GM12878 (cell line): Measurements from ENCODE around the gene PCDH1. TPM values are rescaled to one million over a fixed set of nuclear protein-coding genes. Genes with fewer than 3 reads are reported as not detected.

Source experiments
- ATAC-seq: fragments of 200-7000 bp; cut with Tn5 transposase; 3 replicates; pipeline ENCODE4 v1.9.1; 2020; ENCODE audit warnings: mild to moderate bottlenecking, moderate library complexity
- BruUV-seq: library from RNA; stranded (reverse); fragments of 400-500 nt; replicated peaks from 2 replicates; lab custom pipeline; 2021; lab: Mats Ljungman, UMichigan
- CTCF ChIA-PET: fragments of 300-600 bp; sonication (Branson Sonifier 250); formaldehyde crosslinking; extraction: SDS; loops from one replicate; lab custom pipeline; 2021; ENCODE audit warnings: inconsistent platforms; lab: Yijun Ruan, JAX
- POLR2A ChIA-PET: fragments of 350-600 bp; formaldehyde crosslinking; extraction: SDS; loops from one replicate; lab custom pipeline; 2021; ENCODE audit warnings: inconsistent platforms; lab: Charles Lee
- RAD21 ChIA-PET: fragments of 300-600 bp; sonication (Branson Sonifier 250); formaldehyde crosslinking; loops from one replicate; lab custom pipeline; 2023; ENCODE audit warnings: antibody characterized with exemption; ENCODE audit not compliant: unreplicated experiment; lab: Charles Lee
- SMC1A ChIA-PET: fragments of 300-600 bp; sonication (Branson Sonifier 250); formaldehyde crosslinking; loops from one replicate; lab custom pipeline; 2023; ENCODE audit not compliant: unreplicated experiment, uncharacterized antibody; lab: Charles Lee
- DNase-seq: peaks from one replicate; pipeline ENCODE4 v3.0.0-alpha.2; 2011; ENCODE audit warnings: low read depth, low spot score
- FAIRE-seq: peaks from 3 replicates; lab custom pipeline; 2011; peaks lifted over from hg19 to GRCh38; lab: Jason Lieb, UNC
- H2AFZ ChIP-seq: 2 replicates; pipeline ENCODE4 v1.6.0; 2011; ENCODE audit warnings: low read depth, low read length, control low read depth; ENCODE audit not compliant: control insufficient read depth
- H3K27ac ChIP-seq: 2 replicates; pipeline ENCODE4 v1.5.1; 2011; ENCODE audit warnings: control low read depth; ENCODE audit not compliant: control insufficient read depth, insufficient read depth
- H3K27me3 ChIP-seq, 2 experiments: replicated peaks in 1 of 2; 2 replicates each; pipeline versions ENCODE4 v1.6.0 to v1.6.1; 2011; ENCODE audit warnings: low read length in 1 of 2; ENCODE audit not compliant: control insufficient read depth in 2 of 2, insufficient read depth in 2 of 2
- H3K36me3 ChIP-seq, 2 experiments: 2 replicates each; pipeline ENCODE4 v1.5.1; 2011; ENCODE audit warnings: low read length in 1 of 2; ENCODE audit not compliant: control insufficient read depth in 2 of 2, insufficient read depth in 2 of 2
- H3K4me1 ChIP-seq: 2 replicates; pipeline ENCODE4 v1.6.1; 2011; ENCODE audit warnings: mild to moderate bottlenecking, low read length, moderate library complexity, mixed read lengths; ENCODE audit not compliant: control insufficient read depth, insufficient read depth
- H3K4me2 ChIP-seq: 2 replicates; pipeline ENCODE4 v1.6.0; 2011; ENCODE audit warnings: control low read depth; ENCODE audit not compliant: control insufficient read depth, insufficient read depth
- H3K4me3 ChIP-seq: fragments of 200-600 bp; sonication (generic); 2 replicates; pipeline ENCODE4 v1.5.1; 2016
- H3K79me2 ChIP-seq: 2 replicates; pipeline ENCODE4 v1.6.0; 2011; ENCODE audit warnings: low read length; ENCODE audit not compliant: control insufficient read depth, insufficient read depth
- H3K9ac ChIP-seq: 2 replicates; pipeline ENCODE4 v1.8.0; 2011; ENCODE audit warnings: low read length, control low read depth, mixed read lengths; ENCODE audit not compliant: control insufficient read depth, insufficient read depth
- H3K9me3 ChIP-seq: replicated peaks from 3 replicates; pipeline ENCODE4 v1.5.1; 2011; ENCODE audit warnings: mild to moderate bottlenecking, low read length; ENCODE audit not compliant: control insufficient read depth, insufficient read depth
- H4K20me1 ChIP-seq: 2 replicates; pipeline ENCODE4 v1.6.0; 2011; ENCODE audit not compliant: control insufficient read depth, insufficient read depth
- HDAC2 ChIP-seq: fragments of 200-600 bp; sonication (generic); IDR thresholded peaks from 2 replicates; pipeline ENCODE4 v1.6.1; 2017
- KDM1A ChIP-seq: fragments of 200-600 bp; sonication (generic); IDR thresholded peaks from 2 replicates; pipeline ENCODE4 v1.6.1; 2016; ENCODE audit warnings: borderline replicate concordance
- LARP7 ChIP-seq: fragments of 450-650 bp; IDR thresholded peaks from 2 replicates; pipeline ENCODE4 v1.6.1; 2017; ENCODE audit warnings: mild to moderate bottlenecking
- NBN ChIP-seq: fragments of 450-650 bp; IDR thresholded peaks from 2 replicates; pipeline ENCODE4 v1.6.1; 2016
- NFYA ChIP-seq: IDR thresholded peaks from 2 replicates; pipeline ENCODE4 v1.6.1; 2011; ENCODE audit warnings: low read depth, mild to moderate bottlenecking, low read length, improper control_type of control experiment, borderline replicate concordance
- NR2F1 ChIP-seq: fragments of 450-650 bp; conservative IDR thresholded peaks from 2 replicates; pipeline ENCODE4 v1.6.1; 2017; ENCODE audit warnings: mild to moderate bottlenecking
- POLR2AphosphoS5 ChIP-seq: IDR thresholded peaks from 2 replicates; pipeline ENCODE4 v1.6.1; 2011; ENCODE audit warnings: mild to moderate bottlenecking, low read length, inconsistent platforms
- SPI1 ChIP-seq: IDR thresholded peaks from 2 replicates; pipeline ENCODE4 v1.6.1; 2011; ENCODE audit warnings: low read depth, mild to moderate bottlenecking, low read length, moderate library complexity, borderline replicate concordance; ENCODE audit not compliant: insufficient read depth
- ZNF207 ChIP-seq: fragments of 450-650 bp; IDR thresholded peaks from 2 replicates; pipeline ENCODE4 v1.6.1; 2014; ENCODE audit warnings: antibody characterized with exemption, mild to moderate bottlenecking, borderline replicate concordance
- ZSCAN29 ChIP-seq: fragments of 450-650 bp; IDR thresholded peaks from 2 replicates; pipeline ENCODE4 v1.6.1; 2017; ENCODE audit warnings: mild to moderate bottlenecking, moderate library complexity
- WGBS: methylation state at CpG from one replicate; pipeline ENCODE4 v1.1.6; 2016; ENCODE audit warnings: low lambda C conversion rate; ENCODE audit not compliant: insufficient replicate concordance, insufficient coverage; ENCODE audit errors: missing lambda C conversion rate; 5-methylcytosine and 5-hydroxymethylcytosine counted together
- in situ Hi-C: fragments of 300-500 bp; cut with MboI; formaldehyde crosslinking; loops from 9 replicates; pipeline ENCODE4 v1.14.3; 2018; ENCODE audit warnings: mixed read lengths
- intact Hi-C: fragments of 100-400 bp; cut with micrococcal nuclease; formaldehyde crosslinking; loops from one replicate; pipeline ENCODE4 v1.14.2; 2022; ENCODE audit not compliant: unreplicated experiment
- polyA plus RNA-seq, 11 experiments: library from polyadenylated mRNA; depleted of rRNA in 4 of 11; unstranded in 6 of 11; stranded (reverse) in 5 of 11; fragments of >200 nt; fragmentation: Nextera tagmentation in 4 of 11; fragmentation: Illumina TruSeq in 1 of 11; extraction: Ambion mirVana in 4 of 11; extraction: Trizol in 1 of 11; gene quantifications; 1 replicate in 1 of 11; 2 replicates in 10 of 11; pipeline versions ENCODE4 v1.2.1 to v1.2.3, GENCODE V29; 2011 to 2016; ENCODE audit warnings: inconsistent platforms in 2 of 11, missing spikeins in 2 of 11, low read depth in 1 of 11
- total RNA-seq, 4 experiments: library from RNA; depleted of rRNA in 3 of 4; stranded (reverse); fragments of >200 nt in 3 of 4; fragmentation: Illumina TruSeq in 1 of 4; extraction: Trizol in 1 of 4; gene quantifications; 2 replicates each; pipeline versions ENCODE4 v1.2.1 to v1.2.3, GENCODE V29; 2013 to 2021
- TF ChIP-seq, protein P1 (sequence below): IDR thresholded peaks from 2 replicates; pipeline ENCODE4 v1.6.1; 2012; ENCODE audit warnings: improper control_type of control experiment, low read depth, low read length; ENCODE audit not compliant: insufficient replicate concordance
- TF ChIP-seq, protein P2 (sequence below): fragments of 450-650 bp; IDR thresholded peaks from 2 replicates; pipeline ENCODE4 v1.6.1; 2017; ENCODE audit warnings: low read depth, mild to moderate bottlenecking, moderate library complexity

PCDH1 gene
- total and polyA plus RNA-seq, 10 of the 15 experiments (the other 5 are each of a cell fraction or from before 2014, with no cell fraction given) = 0.07 to 0.36 (median 0.16) TPM; not detected in 7

DNA sequence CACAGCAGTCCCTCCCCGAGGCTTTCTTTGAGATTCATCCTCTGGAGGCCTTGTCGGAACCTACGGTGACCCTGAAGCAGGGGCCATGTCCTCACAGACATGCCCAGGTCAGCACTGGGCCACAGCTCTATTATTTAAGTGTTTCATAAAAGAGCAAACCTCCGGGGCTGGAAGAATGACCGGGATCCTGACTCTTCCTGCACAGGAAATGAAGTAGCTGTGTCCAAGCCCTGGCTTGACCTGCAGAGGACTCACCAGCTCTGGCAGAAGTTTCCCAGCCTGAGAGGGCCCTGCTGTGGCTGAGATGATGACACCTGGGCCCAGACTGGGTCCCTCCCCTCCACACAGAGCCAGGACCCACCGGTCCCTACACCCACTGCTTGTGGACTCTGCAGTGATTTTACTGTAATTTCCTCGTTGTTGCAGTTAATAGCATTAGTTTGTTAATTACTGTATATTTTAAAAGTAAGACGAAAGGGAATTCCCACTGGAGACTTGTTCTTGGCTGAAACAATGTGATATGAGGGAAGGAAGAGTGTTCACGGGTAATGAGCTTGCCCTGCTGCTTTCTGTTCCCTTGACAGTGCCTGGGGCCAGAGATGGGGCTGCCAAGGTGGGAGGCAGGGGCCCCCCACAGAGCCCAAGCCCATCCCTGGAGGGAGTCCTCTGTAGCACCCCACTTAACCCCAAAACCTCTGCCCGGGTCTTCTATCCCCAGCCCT, 72.2 kb downstream of the PCDH1 start (continued):
- TF ChIP-seq, protein P1, sequence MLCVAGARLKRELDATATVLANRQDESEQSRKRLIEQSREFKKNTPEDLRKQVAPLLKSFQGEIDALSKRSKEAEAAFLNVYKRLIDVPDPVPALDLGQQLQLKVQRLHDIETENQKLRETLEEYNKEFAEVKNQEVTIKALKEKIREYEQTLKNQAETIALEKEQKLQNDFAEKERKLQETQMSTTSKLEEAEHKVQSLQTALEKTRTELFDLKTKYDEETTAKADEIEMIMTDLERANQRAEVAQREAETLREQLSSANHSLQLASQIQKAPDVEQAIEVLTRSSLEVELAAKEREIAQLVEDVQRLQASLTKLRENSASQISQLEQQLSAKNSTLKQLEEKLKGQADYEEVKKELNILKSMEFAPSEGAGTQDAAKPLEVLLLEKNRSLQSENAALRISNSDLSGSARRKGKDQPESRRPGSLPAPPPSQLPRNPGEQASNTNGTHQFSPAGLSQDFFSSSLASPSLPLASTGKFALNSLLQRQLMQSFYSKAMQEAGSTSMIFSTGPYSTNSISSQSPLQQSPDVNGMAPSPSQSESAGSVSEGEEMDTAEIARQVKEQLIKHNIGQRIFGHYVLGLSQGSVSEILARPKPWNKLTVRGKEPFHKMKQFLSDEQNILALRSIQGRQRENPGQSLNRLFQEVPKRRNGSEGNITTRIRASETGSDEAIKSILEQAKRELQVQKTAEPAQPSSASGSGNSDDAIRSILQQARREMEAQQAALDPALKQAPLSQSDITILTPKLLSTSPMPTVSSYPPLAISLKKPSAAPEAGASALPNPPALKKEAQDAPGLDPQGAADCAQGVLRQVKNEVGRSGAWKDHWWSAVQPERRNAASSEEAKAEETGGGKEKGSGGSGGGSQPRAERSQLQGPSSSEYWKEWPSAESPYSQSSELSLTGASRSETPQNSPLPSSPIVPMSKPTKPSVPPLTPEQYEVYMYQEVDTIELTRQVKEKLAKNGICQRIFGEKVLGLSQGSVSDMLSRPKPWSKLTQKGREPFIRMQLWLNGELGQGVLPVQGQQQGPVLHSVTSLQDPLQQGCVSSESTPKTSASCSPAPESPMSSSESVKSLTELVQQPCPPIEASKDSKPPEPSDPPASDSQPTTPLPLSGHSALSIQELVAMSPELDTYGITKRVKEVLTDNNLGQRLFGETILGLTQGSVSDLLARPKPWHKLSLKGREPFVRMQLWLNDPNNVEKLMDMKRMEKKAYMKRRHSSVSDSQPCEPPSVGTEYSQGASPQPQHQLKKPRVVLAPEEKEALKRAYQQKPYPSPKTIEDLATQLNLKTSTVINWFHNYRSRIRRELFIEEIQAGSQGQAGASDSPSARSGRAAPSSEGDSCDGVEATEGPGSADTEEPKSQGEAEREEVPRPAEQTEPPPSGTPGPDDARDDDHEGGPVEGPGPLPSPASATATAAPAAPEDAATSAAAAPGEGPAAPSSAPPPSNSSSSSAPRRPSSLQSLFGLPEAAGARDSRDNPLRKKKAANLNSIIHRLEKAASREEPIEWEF = no peak
- TF ChIP-seq ZNF207 (no peak), LARP7 (no peak), ZSCAN29 (no peak), HDAC2 (no peak)
- TF ChIP-seq, all 136 proteins: peak for 0

GRCh38 chr5:141804475-141804874, 73.7 kb downstream of the PCDH1 start:
- BruUV-seq = no TSS peak
- TF ChIP-seq SPI1 = no peak
- TF ChIP-seq KDM1A = no peak
- TF ChIP-seq, protein P2, sequence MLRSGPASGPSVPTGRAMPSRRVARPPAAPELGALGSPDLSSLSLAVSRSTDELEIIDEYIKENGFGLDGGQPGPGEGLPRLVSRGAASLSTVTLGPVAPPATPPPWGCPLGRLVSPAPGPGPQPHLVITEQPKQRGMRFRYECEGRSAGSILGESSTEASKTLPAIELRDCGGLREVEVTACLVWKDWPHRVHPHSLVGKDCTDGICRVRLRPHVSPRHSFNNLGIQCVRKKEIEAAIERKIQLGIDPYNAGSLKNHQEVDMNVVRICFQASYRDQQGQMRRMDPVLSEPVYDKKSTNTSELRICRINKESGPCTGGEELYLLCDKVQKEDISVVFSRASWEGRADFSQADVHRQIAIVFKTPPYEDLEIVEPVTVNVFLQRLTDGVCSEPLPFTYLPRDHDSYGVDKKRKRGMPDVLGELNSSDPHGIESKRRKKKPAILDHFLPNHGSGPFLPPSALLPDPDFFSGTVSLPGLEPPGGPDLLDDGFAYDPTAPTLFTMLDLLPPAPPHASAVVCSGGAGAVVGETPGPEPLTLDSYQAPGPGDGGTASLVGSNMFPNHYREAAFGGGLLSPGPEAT = no peak
- no peak for TF ChIP-seq NFYA
- TF ChIP-seq NBN = no peak
- TF ChIP-seq POLR2AphosphoS5 = no peak
- no peak for TF ChIP-seq NR2F1
- H3K27me3 ChIP-seq = peaks cover 3 to 14% of the 10 kb centered on the region in 2 experiments
- intact Hi-C loops (no loop called here), in situ Hi-C loops (no loop called here)
- no peak overlapping the region for H3K4me3 ChIP-seq
- H3K9ac ChIP-seq = no peak overlapping the region
- no peaks in the 10 kb centered on the region for H3K79me2 ChIP-seq
- ChIA-PET SMC1A (interaction anchor here (0.7 kb wide), 1 partner anchor 9 kb away, joined by 3 read pairs; no protein-coding TSS in a partner anchor), POLR2A (no interaction called here), CTCF (interaction anchor here (4.3 kb wide), 1 partner anchor 75 kb away, joined by 12 read pairs; no protein-coding TSS in a partner anchor), RAD21 (no interaction called here)
- no peak for FAIRE-seq
- H3K4me2 ChIP-seq = no peak overlapping the region
- no peak for ATAC-seq
- no peaks in the 10 kb centered on the region; a peak in 1 of 4 replicates for H3K36me3 ChIP-seq
- no peak for DNase-seq
- H3K27ac ChIP-seq = no peak overlapping the region
- WGBS = 38% methylated on average over 5 of the region's 5 CpGs
- no peaks in the 10 kb centered on the region for H3K4me1 ChIP-seq
- H2AFZ ChIP-seq = no peak overlapping the region
- no peaks in the 10 kb centered on the region for H3K9me3 ChIP-seq
- no peaks in the 10 kb centered on the region for H4K20me1 ChIP-seq
